ENCODE results near the gene EID3. TPM values are rescaled to one million over a fixed set of nuclear protein-coding genes. Genes with fewer than 3 reads are reported as not detected.
"Not testable (repeated sequence)": the region's sequence is repeated elsewhere in the genome, so short reads cannot be mapped to it uniquely, and the experiment has no call there.

Gene EID3
- total RNA-seq, 1 donor from 2014 or later, result 2.4 TPM

DNA sequence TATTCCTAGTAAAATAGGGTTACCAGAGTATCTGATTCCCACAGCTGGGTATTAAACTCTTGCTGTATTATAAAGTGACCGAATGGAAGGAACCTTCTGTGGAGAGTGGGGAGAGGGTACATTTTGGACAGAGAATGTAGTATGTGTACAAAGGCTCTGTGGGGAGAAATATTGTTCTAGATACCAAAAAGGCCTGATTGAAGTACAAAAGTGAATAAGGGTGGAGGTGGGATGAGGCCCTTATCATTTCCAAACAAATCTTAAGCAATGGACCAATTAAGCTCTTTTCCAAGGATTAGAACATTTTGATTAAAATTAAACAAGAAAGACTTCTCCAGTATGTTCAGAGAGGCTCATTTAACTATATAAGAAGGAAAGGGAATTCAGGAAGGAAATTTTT lies 20.4 kb downstream of the EID3 start:
- peaks cover 24% of the 10 kb centered on the region for H3K36me3 ChIP-seq (ENCODE audit: control insufficient read depth, insufficient read depth, low read length)
- no peak for DNase-seq (ENCODE audit: low read depth)
- no peaks in the 10 kb centered on the region for H3K27me3 ChIP-seq (ENCODE audit: control insufficient read depth, insufficient read depth, low read length)
- H3K4me3 ChIP-seq (ENCODE audit: low read depth, low read length), result no peak overlapping the region
- TF ChIP-seq, protein P1, sequence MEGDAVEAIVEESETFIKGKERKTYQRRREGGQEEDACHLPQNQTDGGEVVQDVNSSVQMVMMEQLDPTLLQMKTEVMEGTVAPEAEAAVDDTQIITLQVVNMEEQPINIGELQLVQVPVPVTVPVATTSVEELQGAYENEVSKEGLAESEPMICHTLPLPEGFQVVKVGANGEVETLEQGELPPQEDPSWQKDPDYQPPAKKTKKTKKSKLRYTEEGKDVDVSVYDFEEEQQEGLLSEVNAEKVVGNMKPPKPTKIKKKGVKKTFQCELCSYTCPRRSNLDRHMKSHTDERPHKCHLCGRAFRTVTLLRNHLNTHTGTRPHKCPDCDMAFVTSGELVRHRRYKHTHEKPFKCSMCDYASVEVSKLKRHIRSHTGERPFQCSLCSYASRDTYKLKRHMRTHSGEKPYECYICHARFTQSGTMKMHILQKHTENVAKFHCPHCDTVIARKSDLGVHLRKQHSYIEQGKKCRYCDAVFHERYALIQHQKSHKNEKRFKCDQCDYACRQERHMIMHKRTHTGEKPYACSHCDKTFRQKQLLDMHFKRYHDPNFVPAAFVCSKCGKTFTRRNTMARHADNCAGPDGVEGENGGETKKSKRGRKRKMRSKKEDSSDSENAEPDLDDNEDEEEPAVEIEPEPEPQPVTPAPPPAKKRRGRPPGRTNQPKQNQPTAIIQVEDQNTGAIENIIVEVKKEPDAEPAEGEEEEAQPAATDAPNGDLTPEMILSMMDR (IDR thresholded peaks at IDR 0.05; ENCODE audit: insufficient read depth, low read length, severe bottlenecking), result no peak
- no peak for FAIRE-seq

- peaks cover 12% of the 10 kb centered on the region for H3K36me3 ChIP-seq (ENCODE audit: control insufficient read depth, insufficient read depth, low read length)
- H3K4me3 ChIP-seq (ENCODE audit: low read depth, low read length); DNase-seq (ENCODE audit: low read depth); H3K27me3 ChIP-seq (ENCODE audit: control insufficient read depth, insufficient read depth, low read length); FAIRE-seq: not testable (repeated sequence)
Observed at GRCh38 chr12:104328278-104328677, 24.7 kb downstream of the EID3 start.

GRCh38 chr12:104328790-104329189 lies 25.3 kb downstream of the EID3 start:
- H3K4me3 ChIP-seq (ENCODE audit: low read depth, low read length), result no peak overlapping the region
- FAIRE-seq, result no peak
- H3K27me3 ChIP-seq (ENCODE audit: control insufficient read depth, insufficient read depth, low read length), result no peaks in the 10 kb centered on the region
- DNase-seq (ENCODE audit: low read depth), result no peak
- peaks cover 13% of the 10 kb centered on the region for H3K36me3 ChIP-seq (ENCODE audit: control insufficient read depth, insufficient read depth, low read length)
- TF ChIP-seq, protein P1 (IDR thresholded peaks at IDR 0.05; ENCODE audit: insufficient read depth, low read length, severe bottlenecking), result no peak

- DNase-seq (ENCODE audit: low read depth), result no peak
- TF ChIP-seq, protein P1 (IDR thresholded peaks at IDR 0.05; ENCODE audit: insufficient read depth, low read length, severe bottlenecking), result no peak
- no peak for FAIRE-seq
- peaks cover 10% of the 10 kb centered on the region for H3K36me3 ChIP-seq (ENCODE audit: control insufficient read depth, insufficient read depth, low read length)
- H3K27me3 ChIP-seq (ENCODE audit: control insufficient read depth, insufficient read depth, low read length), result no peaks in the 10 kb centered on the region
- H3K4me3 ChIP-seq (ENCODE audit: low read depth, low read length), result no peak overlapping the region
Observed at GRCh38 chr12:104329707-104330532, 26.4 kb downstream of the EID3 start.

GRCh38 chr12:104331376-104331775 lies 27.8 kb downstream of the EID3 start:
- TF ChIP-seq, protein P1 (IDR thresholded peaks at IDR 0.05; ENCODE audit: insufficient read depth, low read length, severe bottlenecking), result no peak
- H3K27me3 ChIP-seq (ENCODE audit: control insufficient read depth, insufficient read depth, low read length), result no peaks in the 10 kb centered on the region
- no peak for DNase-seq (ENCODE audit: low read depth)
- peaks cover 9% of the 10 kb centered on the region for H3K36me3 ChIP-seq (ENCODE audit: control insufficient read depth, insufficient read depth, low read length)
- FAIRE-seq, result no peak
- no peak overlapping the region for H3K4me3 ChIP-seq (ENCODE audit: low read depth, low read length)

DNA sequence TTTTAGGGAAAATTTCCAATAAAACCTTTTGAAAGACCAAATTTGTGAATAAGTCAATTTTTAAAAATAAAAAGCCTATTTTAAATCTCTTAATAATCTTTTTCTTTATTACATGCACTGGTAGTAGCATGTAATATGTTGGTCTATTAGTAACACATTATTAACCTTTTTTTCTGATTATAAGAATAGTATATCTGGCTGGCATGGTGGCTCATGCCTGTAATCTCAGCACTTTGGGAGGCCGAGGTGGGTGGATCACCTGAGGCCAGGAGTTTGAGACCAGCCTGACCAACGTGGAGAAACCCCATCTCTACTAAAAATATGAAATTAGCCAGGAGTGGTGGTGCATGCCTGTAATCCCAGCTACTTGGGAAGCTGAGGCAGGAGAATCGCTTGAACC lies 28.7 kb downstream of the EID3 start:
- not testable (repeated sequence) for H3K36me3 ChIP-seq (ENCODE audit: control insufficient read depth, insufficient read depth, low read length); H3K4me3 ChIP-seq (ENCODE audit: low read depth, low read length); H3K27me3 ChIP-seq (ENCODE audit: control insufficient read depth, insufficient read depth, low read length); FAIRE-seq; DNase-seq (ENCODE audit: low read depth)
